NCI-H2196 treated with DMSO at 0.1 percent for 48 hours (cell line): ENCODE data around the gene INHBC.
"Not testable (repeated sequence)": the region's sequence is repeated elsewhere in the genome, so short reads cannot be mapped to it uniquely, and the experiment has no call there.

ENCODE experiments used
- DNase-seq: peaks from one replicate; lab custom pipeline; 2025; ENCODE audit not compliant: unreplicated experiment; lab: John Stamatoyannopoulos, UW

The INHBC gene

GRCh38 chr12:57434517-57435223 lies at the start of gene INHBC:
Gene INHBC, plus strand, starts transcription at chr12:57434784. Its CDS starts 103 bp downstream, at chr12:57434887.
- DNase-seq, result no peak

GRCh38 chr12:57385586-57385985 lies 49.0 kb upstream of the INHBC start:
- DNase-seq, result no peak

- no peak for DNase-seq
These were observed 48.3 kb upstream of the INHBC start for GRCh38 chr12:57386187-57386720.

GRCh38 chr12:57388425-57388824 lies 46.2 kb upstream of the INHBC start:
- no peak for DNase-seq

- DNase-seq, result no peak
These were observed 45.6 kb upstream of the INHBC start for GRCh38 chr12:57389033-57389432.

- DNase-seq, result no peak
These were observed 44.4 kb upstream of the INHBC start for GRCh38 chr12:57390174-57390573.

- no peak for DNase-seq
These were observed 39.5 kb upstream of the INHBC start for GRCh38 chr12:57395121-57395520.

GRCh38 chr12:57397441-57397840 lies 37.1 kb upstream of the INHBC start:
- DNase-seq, result no peak

- not testable (repeated sequence) for DNase-seq
These were observed 34.7 kb upstream of the INHBC start for GRCh38 chr12:57399718-57400463.

GRCh38 chr12:57401165-57401564 lies 33.4 kb upstream of the INHBC start:
- no peak for DNase-seq

GRCh38 chr12:57402156-57402555 lies 32.4 kb upstream of the INHBC start:
- DNase-seq, result not testable (repeated sequence)

- no peak for DNase-seq
These were observed 29.5 kb upstream of the INHBC start for GRCh38 chr12:57404966-57405640.

- no peak for DNase-seq
These were observed 24.1 kb upstream of the INHBC start for GRCh38 chr12:57410534-57410933.

GRCh38 chr12:57414160-57414559 lies 20.4 kb upstream of the INHBC start:
- DNase-seq, result not testable (repeated sequence)

- DNase-seq, result no peak
These were observed 19.5 kb upstream of the INHBC start for GRCh38 chr12:57415088-57415487.

GRCh38 chr12:57416039-57416996 lies 18.3 kb upstream of the INHBC start:
- DNase-seq, result no peak

GRCh38 chr12:57418255-57418654 lies 16.3 kb upstream of the INHBC start:
- no peak for DNase-seq

- DNase-seq, result no peak
These were observed 15.1 kb upstream of the INHBC start for GRCh38 chr12:57419495-57419894.

GRCh38 chr12:57420482-57420881 lies 14.1 kb upstream of the INHBC start:
- no peak for DNase-seq

- not testable (repeated sequence) for DNase-seq
These were observed 7.6 kb upstream of the INHBC start for GRCh38 chr12:57426948-57427347.
